ENCODE results near the gene RBCK1. TPM values are rescaled to one million over a fixed set of nuclear protein-coding genes. Genes with fewer than 3 reads are reported as not detected.
A peak's percentile ranks its signal among the peaks of the same experiment; 100 is the strongest.

The RBCK1 gene
- 43.7 TPM for total RNA-seq
- long read RNA-seq, transcript RBCK1-202 (12 exons, 2,774 nt), result major isoform, 70 of 92 reads
- long read RNA-seq, partial matches to known transcripts, result 12 of 92 reads
- long read RNA-seq, other reads (novel, unspliced or antisense), result 5 of 92 reads

GRCh38 chr20:407953-408842, at the start of gene RBCK1:
Gene RBCK1 (plus strand): TSS chr20:408299. CDS start chr20:408758, 459 bp downstream.
- intact Hi-C loops (cut with DNase I), result loop anchor here (5.0 kb wide), 2 partner anchors 46 to 61 kb away; partner anchors contain the start of gene NRSN2
- DNase-seq (ENCODE audit: missing footprints) (peak; percentile 92), ATAC-seq (peak; percentile 93)

DNA sequence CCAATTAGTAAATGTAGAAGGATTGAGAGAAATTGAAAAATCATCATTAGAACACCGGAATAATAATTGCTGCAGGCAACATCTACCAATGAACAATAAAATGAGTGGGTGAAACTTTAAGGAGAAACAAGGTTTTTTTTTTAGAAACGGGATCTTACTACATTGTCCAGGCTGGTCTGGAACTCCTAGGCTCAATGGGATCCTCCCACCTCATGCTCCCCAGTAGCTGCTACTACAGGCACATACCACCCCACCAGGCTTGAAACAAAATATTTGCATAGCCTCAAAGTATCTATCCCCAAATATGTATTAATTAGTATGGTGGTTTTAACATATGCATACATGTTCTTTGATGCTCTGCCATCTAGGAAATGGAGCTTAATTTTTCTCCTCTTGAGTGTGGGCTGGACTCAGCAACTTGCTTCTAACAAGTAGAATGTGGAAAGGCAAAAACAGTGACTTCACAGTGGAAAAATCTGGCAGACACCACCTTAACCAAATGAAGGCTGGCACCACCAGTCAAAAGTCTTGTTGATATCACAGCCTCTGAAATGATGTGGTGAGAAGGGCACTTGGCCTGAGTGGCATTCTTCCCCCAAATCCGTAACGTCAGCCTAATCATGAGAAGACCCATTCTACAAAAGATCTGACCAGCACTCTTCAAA, 49.1 kb upstream of the RBCK1 start:
- ATAC-seq (no peak), DNase-seq (ENCODE audit: missing footprints) (no peak)
- intact Hi-C loops (cut with DNase I), result no loop called here

- intact Hi-C loops (cut with DNase I), result loop anchor here (5.0 kb wide), 1 partner anchor 46 kb away; the partner anchor contains the start of gene RBCK1
- ATAC-seq (no peak), DNase-seq (ENCODE audit: missing footprints) (no peak)
Measured at GRCh38 chr20:361561-361960, 46.5 kb upstream of the RBCK1 start.

- intact Hi-C loops (cut with DNase I), result loop anchor here (5.0 kb wide), 1 partner anchor 45 kb away; the partner anchor contains the start of gene RBCK1
Measured at GRCh38 chr20:362271-363254, 45.5 kb upstream of the RBCK1 start.

DNA sequence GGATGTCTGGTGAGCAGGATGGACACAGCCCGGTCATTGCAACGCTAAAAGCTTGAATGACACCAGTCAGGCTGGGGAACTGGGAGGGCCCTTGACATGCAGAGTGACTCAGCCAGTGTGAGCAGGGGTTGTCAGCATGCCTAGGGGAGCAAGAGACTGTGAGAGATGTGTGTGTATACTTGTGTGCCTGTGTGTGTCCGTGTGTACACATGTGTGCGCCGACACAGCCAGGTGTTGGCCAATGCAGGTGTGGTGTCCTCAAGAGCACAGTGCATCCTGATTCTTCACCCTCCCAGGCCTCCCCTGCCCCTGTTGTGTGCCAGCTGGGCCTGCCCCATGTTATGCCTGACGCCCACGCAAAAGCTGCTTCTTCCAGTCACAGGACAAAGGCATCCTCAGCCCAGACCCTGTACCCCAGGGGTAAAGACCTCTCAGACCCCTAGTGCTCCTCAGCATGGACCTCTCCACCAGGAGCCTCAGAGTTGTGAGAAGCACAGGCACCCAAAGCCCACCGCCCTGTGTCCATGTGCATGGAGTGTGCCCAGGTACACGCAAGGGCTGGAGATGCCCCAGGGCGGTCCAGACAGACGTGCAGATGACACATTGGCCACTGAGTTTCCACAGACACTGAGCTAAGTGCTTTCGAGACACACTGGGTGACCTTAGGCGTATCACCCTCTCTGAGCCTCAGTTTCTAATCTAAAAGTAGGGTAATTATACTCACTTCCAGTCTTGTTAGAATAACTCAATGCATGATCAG, 44.6 kb upstream of the RBCK1 start:
- DNase-seq (ENCODE audit: missing footprints) (no peak), ATAC-seq (no peak)
- intact Hi-C loops (cut with DNase I), result loop anchor here (5.0 kb wide), 1 partner anchor 44 kb away; the partner anchor contains the start of gene RBCK1

More at GRCh38 chr20:362271-363254, 45.5 kb upstream of the RBCK1 start:
- peak; percentile 81 for ATAC-seq
- peak; percentile 91 for DNase-seq (ENCODE audit: missing footprints)

- no peak for ATAC-seq
- intact Hi-C loops (cut with DNase I), result loop anchor here (5.0 kb wide), 1 partner anchor 42 kb away; the partner anchor contains the start of gene RBCK1
- no peak for DNase-seq (ENCODE audit: missing footprints)
Measured at GRCh38 chr20:364905-365794, 42.9 kb upstream of the RBCK1 start.

GRCh38 chr20:366041-366718, 41.9 kb upstream of the RBCK1 start:
- no peak for ATAC-seq
- intact Hi-C loops (cut with DNase I), result no loop called here
- DNase-seq (ENCODE audit: missing footprints), result no peak

DNA sequence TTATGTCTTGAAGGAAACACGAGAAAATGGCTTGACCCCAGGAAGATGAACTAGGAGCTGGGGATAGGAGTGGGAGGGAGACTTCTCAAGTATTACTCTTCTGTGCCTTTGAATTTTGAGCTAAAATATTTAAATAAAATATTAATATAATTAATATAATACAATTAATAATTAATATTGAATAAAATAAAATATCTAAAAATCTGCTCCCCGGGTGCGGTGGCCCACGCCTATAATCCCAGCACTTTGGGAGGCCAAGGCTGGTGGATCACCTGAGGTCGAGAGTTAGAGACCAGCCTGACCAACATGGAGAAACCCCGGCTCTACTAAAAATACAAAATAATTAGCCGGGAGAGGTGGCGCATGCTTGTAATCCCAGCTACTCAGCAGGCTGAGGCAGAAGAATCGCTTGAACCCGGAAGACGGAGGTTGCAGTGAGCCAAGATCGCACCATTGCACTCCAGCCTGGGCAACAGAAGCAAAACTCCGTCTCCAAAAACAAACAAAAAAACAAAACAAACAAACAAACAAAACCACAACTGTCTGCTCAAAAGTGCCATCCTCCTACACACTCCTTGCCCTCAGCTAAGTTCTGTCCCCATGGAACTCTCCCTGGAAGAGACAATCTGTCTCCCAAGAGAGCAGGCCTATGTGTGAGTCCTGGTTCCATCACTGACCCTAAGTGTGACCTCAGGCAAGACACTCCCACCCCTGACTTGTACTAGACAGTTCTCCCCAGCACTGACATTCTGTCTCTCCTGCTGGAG, 41.2 kb upstream of the RBCK1 start:
- no peak for ATAC-seq
- DNase-seq (ENCODE audit: missing footprints), result no peak
- intact Hi-C loops (cut with DNase I), result no loop called here

DNA sequence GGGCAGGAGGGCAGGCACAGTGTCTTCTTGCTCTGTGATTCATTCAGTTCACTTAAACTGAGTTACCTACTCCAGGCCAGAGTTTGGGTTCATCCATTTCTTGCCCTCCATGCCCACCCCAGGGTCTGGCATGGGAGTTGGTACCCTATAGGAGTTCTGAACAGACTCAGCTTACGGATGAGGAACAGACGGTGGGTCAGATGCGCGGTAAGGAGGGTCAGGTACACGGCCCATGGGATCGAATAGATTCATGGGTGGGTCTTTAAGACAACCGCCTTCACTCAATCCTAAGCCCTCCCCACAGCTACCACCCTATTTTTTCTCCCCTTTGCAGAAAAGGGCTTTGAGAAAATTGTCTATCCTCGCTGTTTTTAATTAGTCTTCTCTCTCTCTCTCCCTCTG, 40.6 kb upstream of the RBCK1 start:
- intact Hi-C loops (cut with DNase I), result no loop called here

DNA sequence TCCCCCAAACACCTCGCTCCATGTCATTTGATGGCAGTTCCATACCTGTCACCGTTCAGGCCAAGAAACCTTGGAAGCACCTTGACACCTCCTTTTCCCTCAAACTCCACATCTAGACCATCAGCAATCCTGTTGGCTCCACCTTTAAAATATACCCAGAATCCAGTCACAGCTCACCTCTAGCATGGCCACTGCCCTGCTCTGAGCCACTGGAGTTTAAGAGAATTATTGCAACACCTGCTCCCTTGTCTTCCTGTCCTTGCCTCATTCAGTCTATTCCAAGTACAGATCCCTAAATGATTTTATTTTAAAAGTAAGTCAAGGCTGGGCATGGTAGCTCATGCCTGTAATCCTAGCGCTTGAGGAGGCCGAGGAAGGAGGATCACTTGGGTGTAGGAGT, 39.2 kb upstream of the RBCK1 start:
- intact Hi-C loops (cut with DNase I), result no loop called here
- DNase-seq (ENCODE audit: missing footprints), result no peak

More for the DNA sequence above, 40.6 kb upstream of the RBCK1 start:
- ATAC-seq, result no peak
- DNase-seq (ENCODE audit: missing footprints), result no peak

DNA sequence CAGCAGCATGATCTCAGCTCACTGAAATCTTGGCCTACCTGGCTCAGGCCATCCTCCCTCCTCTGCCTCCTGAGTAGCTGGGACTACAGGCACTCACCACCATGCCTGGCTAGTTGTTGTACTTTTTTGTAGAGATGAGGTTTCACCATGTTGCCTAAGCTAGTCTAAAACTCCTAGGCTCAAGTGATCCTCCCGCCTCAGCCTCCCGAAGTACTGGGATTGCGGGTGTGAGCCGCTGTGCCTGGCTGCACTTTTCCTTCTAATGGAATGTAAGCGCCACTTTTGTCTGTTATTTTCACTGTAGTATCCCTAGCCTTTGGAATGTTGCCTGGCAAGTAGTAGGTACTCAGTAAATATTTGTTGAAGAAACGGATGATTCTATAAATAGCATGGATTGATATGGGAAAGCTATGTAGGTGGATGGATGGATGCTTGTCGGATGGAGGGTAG, 37.9 kb upstream of the RBCK1 start:
- no peak for DNase-seq (ENCODE audit: missing footprints)
- no peak for ATAC-seq
- intact Hi-C loops (cut with DNase I), result no loop called here

More for the DNA sequence above, 39.2 kb upstream of the RBCK1 start:
- ATAC-seq, result no peak

DNA sequence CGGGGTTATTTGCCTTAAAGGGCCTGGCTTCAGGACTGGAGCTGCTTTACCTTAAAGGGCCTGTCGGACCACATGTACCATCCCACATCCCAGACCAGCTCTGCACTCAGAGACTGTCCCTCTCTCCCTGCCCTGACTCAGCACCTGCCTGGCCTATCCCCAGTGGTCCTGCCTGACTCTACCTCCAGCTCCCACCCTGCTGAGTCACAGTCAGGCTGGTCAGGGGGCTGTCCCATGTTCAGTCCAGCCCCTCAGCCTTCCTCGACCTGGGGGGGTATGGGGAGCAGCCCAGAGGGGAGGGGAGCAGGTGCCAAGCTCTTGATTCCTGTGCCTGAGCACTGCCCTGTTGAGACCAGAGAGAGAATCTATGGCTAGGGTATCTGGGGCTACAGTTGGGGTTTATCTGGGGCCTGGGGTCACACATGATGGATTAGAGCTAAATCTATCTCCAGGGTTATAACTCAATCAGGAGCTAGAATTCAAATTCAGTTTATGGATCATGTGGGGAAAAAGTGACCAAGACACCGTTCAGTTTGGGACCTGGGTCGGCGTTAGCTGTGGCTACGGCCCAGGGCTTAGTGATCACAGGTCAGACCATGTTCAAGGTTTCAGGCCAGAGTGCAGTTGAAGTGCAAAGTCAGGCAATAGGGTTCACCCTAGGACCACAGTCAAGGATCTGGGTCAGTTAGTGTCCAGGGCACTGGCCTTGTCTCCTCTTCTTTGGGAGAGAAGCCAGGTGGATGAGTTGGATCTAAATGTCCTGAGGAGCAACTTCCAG, 36.9 kb upstream of the RBCK1 start:
- DNase-seq (ENCODE audit: missing footprints) (no peak), ATAC-seq (no peak)
- intact Hi-C loops (cut with DNase I), result no loop called here

DNA sequence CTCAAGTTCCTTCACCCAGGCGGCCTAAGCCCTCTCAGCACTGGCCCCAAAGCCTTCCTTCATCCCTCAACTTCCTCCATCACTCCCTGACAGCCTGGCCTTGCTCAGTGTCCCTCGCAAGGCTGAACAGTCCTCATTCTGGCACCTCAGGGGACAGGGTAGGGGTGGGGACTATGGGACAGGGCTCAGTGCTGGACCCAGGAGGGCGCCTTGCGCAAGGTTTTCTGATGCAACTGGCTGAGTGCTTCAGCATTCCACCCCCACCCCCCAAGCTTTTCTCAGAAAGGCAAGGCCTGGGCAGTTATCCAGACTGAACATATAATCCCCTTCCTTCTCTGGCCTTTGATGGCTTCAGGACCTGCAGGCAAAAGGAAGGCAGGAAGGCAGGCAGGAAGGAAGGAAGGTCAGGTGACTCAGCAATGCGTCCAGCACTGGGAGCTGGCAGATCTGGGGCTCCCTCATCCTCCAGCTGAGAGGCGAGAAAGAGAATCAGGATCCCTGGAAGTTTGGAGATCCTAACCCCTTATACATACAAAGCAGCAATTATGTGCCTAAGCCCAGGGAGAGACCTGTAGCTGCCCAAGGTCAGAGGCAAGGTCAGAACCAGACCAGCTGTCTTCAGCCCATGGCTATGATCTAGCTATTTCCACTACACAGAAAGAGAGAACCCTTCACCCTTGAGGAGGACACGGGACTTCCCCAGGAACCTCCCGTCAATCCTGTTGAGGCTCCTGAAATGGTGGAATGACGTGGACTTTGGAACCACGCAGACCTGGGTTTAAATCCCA, 36.1 kb upstream of the RBCK1 start:
- intact Hi-C loops (cut with DNase I), result no loop called here
- ATAC-seq, result peak; percentile 57

More for the DNA sequence above, 36.1 kb upstream of the RBCK1 start:
- DNase-seq (ENCODE audit: missing footprints), result peak; percentile 81
